Gastroesophageal sphincter (tissue), 4 donors: ENCODE results near the gene GNG12. TPM values are rescaled to one million over a fixed set of nuclear protein-coding genes. Genes with fewer than 3 reads are reported as not detected.
A peak's percentile ranks its signal among the peaks of the same experiment; 100 is the strongest.

Experiments
- ATAC-seq: fragments of 150-250 bp; one replicate; pipeline ENCODE4 v1.9.1; 2016; ENCODE audit warnings: mild to moderate bottlenecking, moderate library complexity
- H3K27ac ChIP-seq, 4 donors: fragments of 200-600 bp; sonication (generic) in 3 of 4; 1 replicate in 3 of 4; 2 replicates in 1 of 4; pipeline ENCODE4 v1.5.1; 2016 to 2019
- H3K27me3 ChIP-seq: fragments of 200-600 bp; sonication (generic); one replicate; pipeline ENCODE4 v1.5.1; 2019
- H3K36me3 ChIP-seq, 2 donors: fragments of 200-600 bp; sonication (generic); one replicate each; pipeline ENCODE4 v1.5.1; 2019; ENCODE audit warnings: control low read depth in 1 of 2
- H3K4me1 ChIP-seq, 3 donors: fragments of 200-600 bp; sonication (generic); 1 replicate in 2 of 3; 2 replicates in 1 of 3; pipeline ENCODE4 v1.5.1; 2016 to 2019; ENCODE audit warnings: control low read depth in 2 of 3
- H3K4me3 ChIP-seq, 2 donors: fragments of 200-600 bp; sonication (generic); one replicate each; pipeline ENCODE4 v1.5.1; 2019; ENCODE audit warnings: mild to moderate bottlenecking in 1 of 2, moderate library complexity in 1 of 2
- H3K9me3 ChIP-seq, 3 donors: fragments of 200-600 bp; sonication (generic); one replicate each; pipeline ENCODE4 v1.5.1; 2017 to 2019; ENCODE audit warnings: control low read depth in 2 of 3
- EP300 ChIP-seq: sonication (generic); formaldehyde crosslinking; IDR thresholded peaks from one replicate; pipeline ENCODE4 v1.6.1; 2017; ENCODE audit warnings: antibody characterized with exemption, mild to moderate bottlenecking
- POLR2A ChIP-seq, 2 donors: fragments of 450-650 bp; IDR thresholded peaks; one replicate each; pipeline ENCODE4 v1.6.1; 2017; ENCODE audit warnings: antibody characterized with exemption in 2 of 2, mild to moderate bottlenecking in 2 of 2, moderate library complexity in 1 of 2
- POLR2AphosphoS5 ChIP-seq: sonication (generic); formaldehyde crosslinking; IDR thresholded peaks from one replicate; pipeline ENCODE4 v1.6.1; 2017; ENCODE audit warnings: antibody characterized with exemption
- WGBS, 2 donors: methylation state at CpG; one replicate each; pipeline ENCODE4 v1.1.5; 2018; ENCODE audit warnings: low coverage in 1 of 2; 5-methylcytosine and 5-hydroxymethylcytosine counted together
- total RNA-seq, 4 donors: library from RNA; depleted of rRNA; stranded (reverse); fragments of >200 nt; gene quantifications; one replicate each; pipeline ENCODE4 v1.1.0, GENCODE V29; 2016
- TF ChIP-seq, protein P1 (sequence below), 4 experiments: fragments of 200-600 bp in 2 of 4; fragments of 450-650 bp in 2 of 4; sonication (generic) in 1 of 4; IDR thresholded peaks; one replicate each; pipeline ENCODE4 v1.5.1; 2017 to 2019; ENCODE audit warnings: antibody characterized with exemption in 4 of 4, mild to moderate bottlenecking in 2 of 4, moderate library complexity in 2 of 4

The GNG12 gene
- total RNA-seq, 4 donors from 2014 or later: 135 to 175 (median 149) TPM

DNA sequence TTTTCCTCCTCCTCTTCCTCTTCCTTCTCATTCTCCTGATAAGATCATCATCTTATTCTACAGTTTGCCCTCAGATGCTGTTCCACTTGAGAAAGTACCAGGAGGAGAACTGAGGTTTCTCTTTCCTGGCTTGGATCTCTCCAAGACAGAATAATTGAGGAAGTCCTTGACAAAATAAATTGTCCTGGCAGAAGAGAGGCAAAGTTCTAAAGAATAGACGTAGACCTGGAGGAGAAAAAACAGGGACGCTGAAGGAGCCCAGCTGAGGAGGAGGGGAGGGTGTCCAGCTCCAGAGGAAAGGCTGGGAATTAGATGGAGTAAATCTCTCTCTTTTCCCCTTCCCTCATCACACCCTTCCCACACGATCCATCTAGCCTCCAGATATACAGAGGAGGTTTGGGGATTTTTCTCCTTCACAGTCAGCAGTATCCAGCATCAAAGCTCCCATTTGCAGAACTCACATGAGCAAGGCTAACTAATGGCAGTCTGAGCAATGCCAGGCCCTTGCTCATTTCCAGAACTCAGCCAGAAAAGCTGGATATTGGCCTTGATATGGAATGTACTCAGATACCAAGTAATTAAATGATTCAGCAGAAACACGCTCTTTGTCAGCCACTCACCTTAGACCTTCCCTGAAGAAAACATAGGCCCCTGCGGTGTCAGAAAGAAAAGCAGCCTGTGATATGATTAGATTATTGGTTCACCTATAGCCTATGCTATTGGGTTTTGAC is 5.1 kb upstream of the GNG12 start:
- H3K36me3 ChIP-seq: no peaks in the 10 kb centered on the region
- WGBS, 2 donors: 23 to 67% methylated on average over 3 to 5 of the region's 5 CpGs
- no peaks in the 10 kb centered on the region for H3K9me3 ChIP-seq
- H3K4me3 ChIP-seq: no peak overlapping the region
- TF ChIP-seq EP300 (no peak), POLR2A (IDR thresholded peaks at IDR 0.05) (no peak), POLR2AphosphoS5 (peak; percentile 83)
- TF ChIP-seq, protein P1, sequence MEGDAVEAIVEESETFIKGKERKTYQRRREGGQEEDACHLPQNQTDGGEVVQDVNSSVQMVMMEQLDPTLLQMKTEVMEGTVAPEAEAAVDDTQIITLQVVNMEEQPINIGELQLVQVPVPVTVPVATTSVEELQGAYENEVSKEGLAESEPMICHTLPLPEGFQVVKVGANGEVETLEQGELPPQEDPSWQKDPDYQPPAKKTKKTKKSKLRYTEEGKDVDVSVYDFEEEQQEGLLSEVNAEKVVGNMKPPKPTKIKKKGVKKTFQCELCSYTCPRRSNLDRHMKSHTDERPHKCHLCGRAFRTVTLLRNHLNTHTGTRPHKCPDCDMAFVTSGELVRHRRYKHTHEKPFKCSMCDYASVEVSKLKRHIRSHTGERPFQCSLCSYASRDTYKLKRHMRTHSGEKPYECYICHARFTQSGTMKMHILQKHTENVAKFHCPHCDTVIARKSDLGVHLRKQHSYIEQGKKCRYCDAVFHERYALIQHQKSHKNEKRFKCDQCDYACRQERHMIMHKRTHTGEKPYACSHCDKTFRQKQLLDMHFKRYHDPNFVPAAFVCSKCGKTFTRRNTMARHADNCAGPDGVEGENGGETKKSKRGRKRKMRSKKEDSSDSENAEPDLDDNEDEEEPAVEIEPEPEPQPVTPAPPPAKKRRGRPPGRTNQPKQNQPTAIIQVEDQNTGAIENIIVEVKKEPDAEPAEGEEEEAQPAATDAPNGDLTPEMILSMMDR (IDR thresholded peaks at IDR 0.05): no peak
- H3K4me1 ChIP-seq: peaks cover 0 to 45% (median 2%) of the 10 kb centered on the region in 3 donors
- no peak for ATAC-seq
- peak overlapping the region; percentile 8 to 65 (median 45) for H3K27ac ChIP-seq
- no peaks in the 10 kb centered on the region for H3K27me3 ChIP-seq

DNA sequence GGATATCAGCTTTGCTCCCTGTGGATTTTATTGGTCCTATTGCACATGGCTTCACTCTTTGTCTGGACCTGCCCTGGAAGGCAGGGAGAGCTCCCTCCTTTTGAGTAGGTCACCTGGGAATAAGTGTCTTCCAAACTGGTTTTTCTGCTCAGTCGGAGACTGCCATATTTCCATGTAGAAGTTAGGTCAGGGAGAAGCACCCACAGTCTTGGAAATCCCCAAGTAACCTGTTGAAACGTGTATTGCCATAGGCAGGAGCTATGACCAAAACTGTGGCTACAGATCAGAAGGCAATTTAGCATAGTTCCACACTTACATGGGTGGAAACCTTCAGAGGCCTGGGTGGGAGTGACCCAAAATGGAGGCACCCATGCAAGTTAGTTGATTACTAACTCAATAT is 3.5 kb upstream of the GNG12 start:
- H3K4me3 ChIP-seq: no peak overlapping the region
- no peak overlapping the region for H3K27ac ChIP-seq
- H3K27me3 ChIP-seq: no peaks in the 10 kb centered on the region
- no peaks in the 10 kb centered on the region for H3K36me3 ChIP-seq
- TF ChIP-seq EP300 (no peak), POLR2A (IDR thresholded peaks at IDR 0.05) (no peak), POLR2AphosphoS5 (no peak)
- TF ChIP-seq, protein P1 (IDR thresholded peaks at IDR 0.05): no peak
- ATAC-seq: no peak
- H3K9me3 ChIP-seq: no peaks in the 10 kb centered on the region
- 94% methylated on average over 2 of the region's 2 CpGs; no CpG with 5 or more reads in 1 of the 2 donors for WGBS, 2 donors
- H3K4me1 ChIP-seq: peaks cover 0 to 45% (median 2%) of the 10 kb centered on the region in 3 donors

DNA sequence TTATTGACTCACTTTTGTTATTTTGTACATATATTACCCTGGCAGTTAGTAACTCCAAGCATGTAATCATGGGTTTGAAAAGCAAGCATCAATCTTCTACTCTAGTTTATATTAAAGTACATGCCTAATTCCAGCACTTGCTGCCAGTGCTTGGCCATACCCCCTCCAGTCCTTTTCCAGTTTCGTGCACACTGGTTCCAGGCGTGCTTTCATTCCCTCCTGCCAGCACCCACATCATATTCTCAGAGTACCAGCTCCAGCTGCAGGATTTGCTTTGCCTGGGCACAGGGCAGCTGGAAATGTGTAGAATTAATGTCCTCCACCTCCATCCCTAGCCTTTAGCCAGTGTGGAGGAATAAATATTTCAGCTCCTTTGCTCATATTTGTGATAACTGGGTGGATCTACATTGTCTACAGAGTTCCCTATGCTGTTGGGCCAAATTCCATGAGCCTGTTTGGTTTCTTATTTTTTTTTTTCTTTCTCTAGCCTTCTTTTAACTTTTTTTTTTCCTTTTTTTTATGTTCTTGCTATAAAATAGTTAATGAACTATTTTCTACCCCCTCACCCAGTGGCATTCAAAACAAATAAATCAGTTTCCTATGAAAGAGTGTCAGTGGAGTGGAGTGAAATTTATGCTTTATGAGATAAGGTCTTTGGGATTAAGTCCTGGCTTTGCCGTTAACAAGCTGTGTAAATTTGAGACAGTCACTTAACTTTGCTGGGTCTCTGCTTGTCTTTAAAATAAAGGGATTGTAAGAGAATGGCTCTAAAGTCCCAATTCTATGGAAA is 2.6 kb upstream of the GNG12 start:
- ATAC-seq: no peak
- 25 to 42% methylated on average over 2 to 3 of the region's 3 CpGs for WGBS, 2 donors
- peaks cover 0 to 52% (median 2%) of the 10 kb centered on the region in 3 donors for H3K4me1 ChIP-seq
- no peaks in the 10 kb centered on the region for H3K9me3 ChIP-seq
- no peaks in the 10 kb centered on the region for H3K36me3 ChIP-seq
- H3K27ac ChIP-seq: peak overlapping the region in 1 of 4 donors; percentile 20
- no peaks in the 10 kb centered on the region for H3K27me3 ChIP-seq
- TF ChIP-seq, protein P1 (IDR thresholded peaks at IDR 0.05): no peak
- TF ChIP-seq POLR2A (IDR thresholded peaks at IDR 0.05) (no peak), POLR2AphosphoS5 (no peak), EP300 (no peak)
- no peak overlapping the region for H3K4me3 ChIP-seq

DNA sequence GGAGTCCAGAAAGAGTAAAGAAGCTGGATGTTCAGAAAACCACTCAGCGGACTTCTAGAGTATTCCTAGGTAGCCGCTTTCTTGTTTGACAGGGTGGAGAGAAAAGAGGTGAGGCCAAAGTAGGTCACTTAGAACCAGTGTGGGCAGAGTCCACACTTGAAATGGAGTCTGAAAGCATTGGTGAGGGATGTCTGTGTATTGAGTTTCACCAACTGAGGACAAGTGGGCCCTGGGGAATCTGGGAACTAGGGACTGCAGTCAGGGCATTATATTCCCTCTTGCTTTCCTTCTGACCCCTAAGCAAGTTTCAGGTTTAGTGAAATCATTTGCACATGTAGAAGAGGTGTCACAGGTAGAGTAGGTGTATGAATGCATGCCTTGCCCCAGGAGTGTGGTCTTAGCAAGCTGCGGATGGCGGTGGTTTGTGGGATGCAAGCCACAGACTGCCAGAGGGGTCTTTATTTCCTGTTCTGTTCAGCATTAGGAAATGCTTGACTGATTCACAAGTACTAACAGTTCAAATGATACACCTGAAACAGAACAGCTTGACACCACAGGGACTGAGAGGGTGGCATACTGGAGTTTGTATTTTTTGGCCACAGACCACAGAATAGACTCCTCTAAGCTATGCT is 1.1 kb upstream of the GNG12 start:
- no peak for ATAC-seq
- H3K4me1 ChIP-seq: peaks cover 0 to 54% (median 2%) of the 10 kb centered on the region in 3 donors
- no peak overlapping the region for H3K4me3 ChIP-seq

DNA sequence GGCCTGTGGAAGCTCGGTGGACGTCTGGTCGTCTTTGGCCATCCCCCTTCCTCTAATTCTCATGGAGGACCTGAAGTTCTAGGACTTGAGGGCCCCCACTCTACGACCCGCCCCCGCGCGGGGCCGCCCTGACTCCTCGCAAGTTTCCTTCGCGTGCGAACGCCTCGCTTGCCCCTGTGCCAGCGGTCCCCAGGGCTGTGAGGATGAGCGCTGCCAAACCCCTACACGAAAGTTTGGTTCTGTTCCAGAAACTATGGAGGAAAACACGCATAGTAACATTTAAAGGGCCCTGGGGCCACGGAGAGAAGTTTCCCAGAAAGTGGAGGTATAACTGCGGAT is 304 bp upstream of the GNG12 start:
- H3K27ac ChIP-seq: peak overlapping the region; percentile 76 to 97 (median 94)
- WGBS, 2 donors: 20 to 80% methylated on average over 1 of the region's 21 CpGs
- H3K27me3 ChIP-seq: no peaks in the 10 kb centered on the region
- H3K9me3 ChIP-seq: no peaks in the 10 kb centered on the region
- peak; percentile 36 for ATAC-seq
- H3K4me1 ChIP-seq: peaks cover 0 to 53% (median 2%) of the 10 kb centered on the region in 3 donors
- H3K4me3 ChIP-seq: peak overlapping the region; percentile 75 to 91
- H3K36me3 ChIP-seq: no peaks in the 10 kb centered on the region
- no peak for TF ChIP-seq POLR2A (IDR thresholded peaks at IDR 0.05)
- TF ChIP-seq POLR2AphosphoS5: peak; percentile 10
- TF ChIP-seq EP300: no peak
- TF ChIP-seq, protein P1 (IDR thresholded peaks at IDR 0.05): no peak

More for the DNA sequence above, 1.1 kb upstream of the GNG12 start:
- Histone ChIP-seq H3K27me3 (no peaks in the 10 kb centered on the region), H3K9me3 (no peaks in the 10 kb centered on the region), H3K36me3 (no peaks in the 10 kb centered on the region), H3K27ac (peak overlapping the region in 3 of 4 donors; percentile 94 to 97 (median 95))
- TF ChIP-seq POLR2AphosphoS5: no peak
- 83 to 100% methylated on average over 2 of the region's 4 CpGs for WGBS, 2 donors
